Sigmoid colon (tissue), 3 donors: ENCODE data around the gene LETM1.

Experiments
- POLR2A ChIP-seq, 2 donors: fragments of 450-650 bp; IDR thresholded peaks; one replicate each; pipeline ENCODE4 v1.6.1; 2016; ENCODE audit warnings: antibody characterized with exemption in 2 of 2, mild to moderate bottlenecking in 2 of 2, moderate library complexity in 2 of 2
- TF ChIP-seq, protein P1 (sequence below), 4 experiments: fragments of 450-650 bp in 3 of 4; fragments of 200-600 bp in 1 of 4; IDR thresholded peaks; one replicate each; pipeline ENCODE4 v1.5.1; 2016 to 2019; ENCODE audit warnings: antibody characterized with exemption in 4 of 4, mild to moderate bottlenecking in 3 of 4, moderate library complexity in 2 of 4

DNA sequence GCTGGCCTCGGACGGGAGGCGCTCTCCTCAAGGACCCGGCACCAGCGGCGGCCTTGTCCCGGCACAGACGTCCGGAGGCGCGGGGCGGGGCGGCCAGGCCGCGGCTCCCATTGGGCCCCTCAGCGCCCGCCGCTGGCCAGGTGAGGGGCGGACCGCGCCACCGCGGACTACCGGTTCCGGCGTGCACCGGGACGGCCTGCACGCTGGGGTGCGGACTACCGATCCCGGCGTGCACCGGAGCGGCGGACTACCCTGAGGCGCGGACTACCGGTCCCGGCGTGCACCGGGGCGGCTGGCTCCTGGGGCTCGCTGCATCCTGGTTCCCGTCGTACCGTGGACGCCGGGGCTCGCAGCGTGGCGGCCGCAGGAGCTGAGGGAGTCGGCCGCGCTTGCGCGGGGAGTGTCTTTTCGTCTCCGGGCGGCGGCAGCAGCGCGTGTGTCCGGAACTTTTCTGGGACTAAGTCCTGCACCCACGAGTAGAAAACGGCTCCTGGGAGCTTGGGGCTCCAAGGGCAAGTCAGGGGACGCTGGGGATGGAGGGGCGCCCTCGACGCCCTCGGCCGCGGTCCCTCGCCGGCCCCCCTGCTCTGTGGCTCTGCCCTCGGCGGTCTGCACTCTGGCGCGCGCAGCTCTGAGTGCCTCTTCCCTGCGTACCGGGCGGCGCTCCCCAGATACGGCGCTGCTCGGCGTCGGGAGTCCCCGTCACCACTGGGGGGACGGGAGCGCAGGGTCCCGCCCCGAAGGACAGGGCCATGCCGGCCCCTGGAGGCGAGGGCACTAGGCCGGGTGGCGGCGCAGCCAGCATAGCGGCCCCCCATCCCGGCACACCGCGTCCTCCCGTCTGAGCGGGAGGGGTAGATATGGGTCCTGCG lies at the start of gene LETM1:
- TF ChIP-seq, protein P1, sequence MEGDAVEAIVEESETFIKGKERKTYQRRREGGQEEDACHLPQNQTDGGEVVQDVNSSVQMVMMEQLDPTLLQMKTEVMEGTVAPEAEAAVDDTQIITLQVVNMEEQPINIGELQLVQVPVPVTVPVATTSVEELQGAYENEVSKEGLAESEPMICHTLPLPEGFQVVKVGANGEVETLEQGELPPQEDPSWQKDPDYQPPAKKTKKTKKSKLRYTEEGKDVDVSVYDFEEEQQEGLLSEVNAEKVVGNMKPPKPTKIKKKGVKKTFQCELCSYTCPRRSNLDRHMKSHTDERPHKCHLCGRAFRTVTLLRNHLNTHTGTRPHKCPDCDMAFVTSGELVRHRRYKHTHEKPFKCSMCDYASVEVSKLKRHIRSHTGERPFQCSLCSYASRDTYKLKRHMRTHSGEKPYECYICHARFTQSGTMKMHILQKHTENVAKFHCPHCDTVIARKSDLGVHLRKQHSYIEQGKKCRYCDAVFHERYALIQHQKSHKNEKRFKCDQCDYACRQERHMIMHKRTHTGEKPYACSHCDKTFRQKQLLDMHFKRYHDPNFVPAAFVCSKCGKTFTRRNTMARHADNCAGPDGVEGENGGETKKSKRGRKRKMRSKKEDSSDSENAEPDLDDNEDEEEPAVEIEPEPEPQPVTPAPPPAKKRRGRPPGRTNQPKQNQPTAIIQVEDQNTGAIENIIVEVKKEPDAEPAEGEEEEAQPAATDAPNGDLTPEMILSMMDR (IDR thresholded peaks at IDR 0.05): peak in 1 of 4 experiments; percentile 0
- TF ChIP-seq POLR2A (IDR thresholded peaks at IDR 0.05): peak; percentile 34 to 41
